MCF 10A (cell line): ENCODE results near the gene ERO1A. TPM values are rescaled to one million over a fixed set of nuclear protein-coding genes. Genes with fewer than 3 reads are reported as not detected.

ENCODE experiments used
- BruUV-seq: library from RNA; stranded (reverse); fragments of 400-500 nt; replicated peaks from 2 replicates; lab custom pipeline; 2021; lab: Mats Ljungman, UMichigan
- CTCF ChIA-PET: fragments of 300-600 bp; sonication (Branson Sonifier 250); formaldehyde crosslinking; extraction: SDS; loops from one replicate; lab custom pipeline; 2021; ENCODE audit warnings: antibody characterized with exemption, inconsistent platforms; lab: Yijun Ruan, JAX
- POLR2A ChIA-PET: fragments of 300-600, 350-650 bp; sonication (Branson Sonifier 250); formaldehyde crosslinking; extraction: SDS; loops from one replicate; lab custom pipeline; 2020; ENCODE audit warnings: antibody characterized with exemption, inconsistent platforms; lab: Yijun Ruan, JAX
- DNase-seq: peaks from one replicate; pipeline ENCODE4 v3.0.0-alpha.2; 2018; ENCODE audit not compliant: unreplicated experiment
- H3K27ac Mint-ChIP-seq: one replicate; pipeline ENCODE4 v1.8.0; 2022; ENCODE audit warnings: mild to moderate bottlenecking, low read depth, mixed read lengths; ENCODE audit not compliant: unreplicated experiment
- H3K27me3 Mint-ChIP-seq: one replicate; pipeline ENCODE4 v1.8.0; 2022; ENCODE audit warnings: mixed read lengths; ENCODE audit not compliant: insufficient read depth, unreplicated experiment
- H3K36me3 Mint-ChIP-seq: one replicate; pipeline ENCODE4 v1.8.0; 2022; ENCODE audit warnings: mild to moderate bottlenecking, moderate library complexity, mixed read lengths; ENCODE audit not compliant: insufficient read depth, unreplicated experiment
- H3K4me1 Mint-ChIP-seq: one replicate; pipeline ENCODE4 v1.8.0; 2022; ENCODE audit warnings: mixed read lengths; ENCODE audit not compliant: insufficient read depth, unreplicated experiment
- H3K4me3 Mint-ChIP-seq: one replicate; pipeline ENCODE4 v1.8.0; 2022; ENCODE audit warnings: mild to moderate bottlenecking, moderate library complexity, mixed read lengths; ENCODE audit not compliant: unreplicated experiment
- H3K9me3 Mint-ChIP-seq: one replicate; pipeline ENCODE4 v1.8.0; 2022; ENCODE audit warnings: mixed read lengths; ENCODE audit not compliant: unreplicated experiment
- CTCF ChIP-seq: fragments of 200-600 bp; IDR thresholded peaks from one replicate; pipeline ENCODE4 v1.8.0; 2022; ENCODE audit warnings: antibody characterized with exemption, mild to moderate bottlenecking; ENCODE audit not compliant: unreplicated experiment
- intact Hi-C: fragments of 100-400 bp; cut with micrococcal nuclease; formaldehyde crosslinking; loops from 2 replicates; pipeline ENCODE4 v1.14.1; 2022
- total RNA-seq: library from RNA; stranded (reverse); gene quantifications from 2 replicates; pipeline ENCODE4 v1.2.3, GENCODE V29; 2022

Gene ERO1A
- total RNA-seq, 1 experiment from 2014 or later: 52.0 TPM

GRCh38 chr14:52703664-52704063 is 8.3 kb upstream of the ERO1A start:
- intact Hi-C loops: no loop called here
- H3K36me3 Mint-ChIP-seq: peaks cover 7% of the 10 kb centered on the region
- ChIA-PET CTCF (interaction anchor here (0.8 kb wide), 1 partner anchor 27 kb away, joined by 3 read pairs; no protein-coding TSS in a partner anchor), POLR2A (interaction anchor here (0.5 to 1.0 kb wide), 6 partner anchors 9 to 436 kb away, joined by 3 read pairs; no protein-coding TSS in a partner anchor)
- H3K27ac Mint-ChIP-seq: peak overlapping the region; percentile 95
- DNase-seq: no peak
- TF ChIP-seq CTCF: no peak
- H3K9me3 Mint-ChIP-seq: no peaks in the 10 kb centered on the region
- H3K4me1 Mint-ChIP-seq: peaks cover 33% of the 10 kb centered on the region
- no TSS peak for BruUV-seq
- H3K27me3 Mint-ChIP-seq: no peaks in the 10 kb centered on the region
- H3K4me3 Mint-ChIP-seq: peak overlapping the region; percentile 37

GRCh38 chr14:52703225-52703624 is 7.9 kb upstream of the ERO1A start:
- intact Hi-C loops: no loop called here
- TF ChIP-seq CTCF: no peak
- H3K27ac Mint-ChIP-seq: peak overlapping the region; percentile 95
- H3K36me3 Mint-ChIP-seq: peaks cover 6% of the 10 kb centered on the region
- ChIA-PET CTCF (no interaction called here), POLR2A (interaction anchor here (0.6 to 1.0 kb wide), 4 partner anchors 9 to 436 kb away, joined by 3 read pairs; partner anchors contain the start of genes GPR137C and TXNDC16)
- H3K9me3 Mint-ChIP-seq: no peaks in the 10 kb centered on the region
- no TSS peak for BruUV-seq
- no peaks in the 10 kb centered on the region for H3K27me3 Mint-ChIP-seq
- peaks cover 31% of the 10 kb centered on the region for H3K4me1 Mint-ChIP-seq
- DNase-seq: peak; percentile 99
- peak overlapping the region; percentile 37 for H3K4me3 Mint-ChIP-seq

- H3K4me1 Mint-ChIP-seq: peaks cover 22% of the 10 kb centered on the region
- intact Hi-C loops: no loop called here
- ChIA-PET CTCF (interaction anchor here (0.7 kb wide), 1 partner anchor 1362 kb away, joined by 4 read pairs; no protein-coding TSS in a partner anchor), POLR2A (interaction anchor here (1.1 to 3.3 kb wide), 4 partner anchors 9 to 150 kb away, joined by 3 to 16 read pairs (median 9); partner anchors contain the start of genes GPR137C, STYX and TXNDC16)
- peaks cover 6% of the 10 kb centered on the region for H3K36me3 Mint-ChIP-seq
- H3K4me3 Mint-ChIP-seq: no peak overlapping the region
- DNase-seq: peak; percentile 47
- H3K27ac Mint-ChIP-seq: peak overlapping the region; percentile 38
- H3K27me3 Mint-ChIP-seq: no peaks in the 10 kb centered on the region
- BruUV-seq: no TSS peak
- TF ChIP-seq CTCF: no peak
- H3K9me3 Mint-ChIP-seq: no peaks in the 10 kb centered on the region
These were observed 5.9 kb upstream of the ERO1A start for GRCh38 chr14:52701223-52701622.

GRCh38 chr14:52700701-52701172 is 5.4 kb upstream of the ERO1A start:
- no peak for TF ChIP-seq CTCF
- Mint-ChIP-seq H3K4me1 (peaks cover 21% of the 10 kb centered on the region), H3K9me3 (no peaks in the 10 kb centered on the region), H3K4me3 (no peak overlapping the region), H3K36me3 (peaks cover 6% of the 10 kb centered on the region), H3K27ac (peak overlapping the region; percentile 38), H3K27me3 (no peaks in the 10 kb centered on the region)
- intact Hi-C loops: no loop called here
- CTCF ChIA-PET: interaction anchor here (0.7 kb wide), 1 partner anchor 1362 kb away, joined by 4 read pairs; no protein-coding TSS in a partner anchor
- POLR2A ChIA-PET: interaction anchor here (1.0 to 3.3 kb wide), 5 partner anchors 9 to 149 kb away, joined by 3 to 16 read pairs (median 5); partner anchors contain the start of genes GPR137C, STYX and TXNDC16
- DNase-seq: peak; percentile 55
- no TSS peak for BruUV-seq
